ENCODE data around the gene KCNQ2.
A peak's percentile ranks its signal among the peaks of the same experiment; 100 is the strongest.

KCNQ2 gene

DNA sequence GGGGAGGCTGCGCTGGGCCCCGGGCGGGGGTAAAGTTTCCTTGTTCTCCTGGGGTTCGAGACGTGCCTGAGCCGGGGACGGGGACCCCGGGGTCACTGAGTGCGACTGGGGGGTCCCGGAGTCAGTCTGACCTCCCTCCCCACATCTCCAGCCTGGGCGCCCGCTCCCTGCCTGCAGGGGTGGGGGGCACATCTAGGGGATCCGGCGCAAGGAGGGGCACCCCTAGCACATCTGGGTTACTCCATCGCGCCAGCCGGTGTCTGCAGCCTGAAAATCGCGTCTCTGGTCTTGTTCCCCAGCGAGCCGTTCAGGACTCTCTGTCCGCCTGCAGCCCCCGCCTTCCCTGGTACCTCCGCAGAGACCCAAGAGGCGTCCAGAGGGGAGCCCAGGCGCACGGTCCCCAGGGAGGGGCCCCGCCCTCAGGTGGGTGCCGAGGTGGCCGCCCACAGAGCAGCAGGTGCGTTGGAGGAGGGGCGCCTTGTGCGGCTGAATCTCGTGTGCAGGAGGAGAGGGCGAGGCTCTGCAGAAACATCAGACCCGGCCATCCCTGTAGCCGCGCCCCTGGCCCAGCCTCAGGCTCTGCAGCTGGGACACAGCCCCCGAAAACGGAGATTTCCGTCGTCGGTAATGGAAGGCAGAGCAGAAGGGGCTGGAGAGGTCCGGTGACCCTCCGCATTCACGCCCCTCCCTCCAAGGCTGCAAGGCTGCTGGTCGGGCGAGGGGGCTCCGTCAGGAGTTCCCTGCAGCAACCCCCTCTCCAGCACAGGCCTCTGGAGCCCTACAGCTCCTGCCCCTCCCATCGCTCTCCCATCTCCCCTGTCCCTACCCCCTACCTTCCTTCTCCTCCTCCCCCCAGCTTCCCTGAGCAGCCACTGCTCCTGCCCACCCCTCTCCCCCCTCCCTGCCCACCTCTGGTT, 110.7 kb downstream of the KCNQ2 start:
- no peak overlapping the region for H3K27ac ChIP-seq (ENCODE audit: low read depth, low read length)
- H3K9ac ChIP-seq (ENCODE audit: low read length): no peak overlapping the region
- peaks cover 42% of the 10 kb centered on the region for H3K27me3 ChIP-seq (ENCODE audit: control insufficient read depth, insufficient read depth, low read length)
- H3K4me3 ChIP-seq (ENCODE audit: low read depth, low read length): peak overlapping the region; percentile 42
- no peaks in the 10 kb centered on the region for H3K36me3 ChIP-seq (ENCODE audit: control insufficient read depth, insufficient read depth, low read length)
- no peaks in the 10 kb centered on the region for H3K9me3 ChIP-seq (ENCODE audit: control insufficient read depth, insufficient read depth, low read depth, low read length)
- H3K4me1 ChIP-seq (ENCODE audit: control insufficient read depth, insufficient read depth, low read length): peaks cover 13% of the 10 kb centered on the region; the same call in 1 of the 2 replicates

DNA sequence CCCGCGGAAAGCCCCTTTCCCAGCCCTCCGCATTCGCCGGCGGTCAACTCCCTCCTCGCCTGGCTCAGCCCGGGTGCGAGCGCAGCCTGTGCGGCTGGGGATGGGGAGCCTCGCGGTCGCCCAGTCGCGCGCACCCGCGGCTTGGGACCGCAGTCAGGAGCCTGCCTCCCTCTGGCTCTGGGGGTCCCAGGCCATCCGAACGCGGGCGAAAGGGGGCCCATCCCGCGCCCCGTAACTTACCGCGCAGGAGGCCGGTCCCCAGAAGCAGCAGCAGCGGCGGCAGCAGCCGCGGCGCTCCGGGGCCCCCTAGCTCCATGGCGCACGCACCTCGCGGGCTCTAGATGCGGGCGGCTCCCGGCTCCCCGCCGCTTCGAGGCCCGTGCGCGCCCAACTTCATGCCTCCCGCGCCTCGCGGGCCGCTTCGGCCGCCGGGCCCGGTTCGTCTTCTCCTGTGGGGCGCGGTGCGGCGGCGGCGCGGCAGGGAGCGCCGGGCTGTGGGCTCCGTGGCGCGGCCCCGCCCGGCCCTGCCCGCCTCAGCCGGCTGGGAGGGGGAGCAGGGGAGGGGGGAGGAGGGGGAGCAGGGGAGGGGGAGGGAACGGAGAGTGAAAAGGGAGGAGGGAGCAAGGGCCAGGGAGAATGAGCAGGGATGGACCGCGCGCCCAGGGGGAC, 111.5 kb downstream of the KCNQ2 start, which contains the start of gene CHRNA4:
Gene CHRNA4, minus strand, starts transcription at position 500 of the 669 bp plus-strand sequence. Its CDS starts 184 bp downstream, at position 316.
- Histone ChIP-seq H3K36me3 (ENCODE audit: control insufficient read depth, insufficient read depth, low read length) (no peaks in the 10 kb centered on the region), H3K27ac (ENCODE audit: low read depth, low read length) (no peak within 1 kb of the TSS), H3K9me3 (ENCODE audit: control insufficient read depth, insufficient read depth, low read depth, low read length) (no peaks in the 10 kb centered on the region), H3K27me3 (ENCODE audit: control insufficient read depth, insufficient read depth, low read length) (peaks cover 42% of the 10 kb centered on the region), H3K4me3 (ENCODE audit: low read depth, low read length) (peak within 1 kb of the TSS; percentile 57), H3K9ac (ENCODE audit: low read length) (no peak within 1 kb of the TSS), H3K4me1 (ENCODE audit: control insufficient read depth, insufficient read depth, low read length) (peaks cover 13% of the 10 kb centered on the region; the same call in 1 of the 2 replicates)

- Histone ChIP-seq H3K4me3 (ENCODE audit: low read depth, low read length) (peak overlapping the region; percentile 57), H3K27me3 (ENCODE audit: control insufficient read depth, insufficient read depth, low read length) (peaks cover 42% of the 10 kb centered on the region), H3K9ac (ENCODE audit: low read length) (no peak overlapping the region), H3K9me3 (ENCODE audit: control insufficient read depth, insufficient read depth, low read depth, low read length) (no peaks in the 10 kb centered on the region), H3K36me3 (ENCODE audit: control insufficient read depth, insufficient read depth, low read length) (no peaks in the 10 kb centered on the region), H3K27ac (ENCODE audit: low read depth, low read length) (no peak overlapping the region), H3K4me1 (ENCODE audit: control insufficient read depth, insufficient read depth, low read length) (peaks cover 13% of the 10 kb centered on the region; the same call in 1 of the 2 replicates)
These were observed 112.3 kb downstream of the KCNQ2 start for GRCh38 chr20:63359937-63360849.

DNA sequence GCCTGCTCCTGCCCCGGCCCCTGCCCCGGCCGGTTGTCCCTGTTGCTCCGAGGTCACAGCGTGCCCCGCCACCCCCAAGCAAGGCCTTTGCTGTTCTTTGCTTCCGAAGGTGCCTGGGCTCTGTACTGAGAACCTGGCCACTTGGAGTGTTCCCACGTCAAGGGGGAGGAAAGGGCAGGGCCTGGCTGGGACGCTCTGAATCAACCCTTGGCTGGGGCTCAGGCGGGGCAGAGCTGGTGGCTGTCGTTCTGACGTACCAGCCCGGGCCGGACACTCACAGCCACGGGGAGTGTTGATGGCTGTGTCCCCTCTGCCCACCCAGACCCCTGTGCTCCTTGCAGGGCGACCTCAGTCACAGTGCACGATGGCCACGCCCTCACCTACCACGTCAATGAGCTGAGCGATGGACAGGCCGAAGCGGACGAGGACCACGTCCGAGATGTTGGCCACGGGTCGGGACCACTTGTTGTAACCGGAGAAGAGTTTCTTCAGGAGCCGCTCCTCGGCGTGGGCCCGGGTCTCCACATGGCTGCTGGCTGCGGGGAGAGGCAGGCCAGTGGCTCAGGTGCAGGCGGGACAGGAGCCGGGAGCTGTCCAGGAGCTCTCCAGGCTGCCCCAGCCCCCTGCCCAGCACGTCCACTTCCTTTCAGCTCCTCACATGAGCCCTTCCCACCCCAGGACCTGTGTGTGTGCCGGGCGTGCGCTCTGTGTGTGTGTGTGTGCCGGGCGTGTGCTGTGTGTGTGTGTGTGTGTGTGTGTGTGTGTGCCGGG, 113.1 kb downstream of the KCNQ2 start:
- Histone ChIP-seq H3K4me3 (ENCODE audit: low read depth, low read length) (no peak overlapping the region), H3K27me3 (ENCODE audit: control insufficient read depth, insufficient read depth, low read length) (peaks cover 42% of the 10 kb centered on the region), H3K9ac (ENCODE audit: low read length) (no peak overlapping the region), H3K27ac (ENCODE audit: low read depth, low read length) (no peak overlapping the region), H3K9me3 (ENCODE audit: control insufficient read depth, insufficient read depth, low read depth, low read length) (no peaks in the 10 kb centered on the region), H3K36me3 (ENCODE audit: control insufficient read depth, insufficient read depth, low read length) (no peaks in the 10 kb centered on the region), H3K4me1 (ENCODE audit: control insufficient read depth, insufficient read depth, low read length) (peaks cover 13% of the 10 kb centered on the region; the same call in 1 of the 2 replicates)

DNA sequence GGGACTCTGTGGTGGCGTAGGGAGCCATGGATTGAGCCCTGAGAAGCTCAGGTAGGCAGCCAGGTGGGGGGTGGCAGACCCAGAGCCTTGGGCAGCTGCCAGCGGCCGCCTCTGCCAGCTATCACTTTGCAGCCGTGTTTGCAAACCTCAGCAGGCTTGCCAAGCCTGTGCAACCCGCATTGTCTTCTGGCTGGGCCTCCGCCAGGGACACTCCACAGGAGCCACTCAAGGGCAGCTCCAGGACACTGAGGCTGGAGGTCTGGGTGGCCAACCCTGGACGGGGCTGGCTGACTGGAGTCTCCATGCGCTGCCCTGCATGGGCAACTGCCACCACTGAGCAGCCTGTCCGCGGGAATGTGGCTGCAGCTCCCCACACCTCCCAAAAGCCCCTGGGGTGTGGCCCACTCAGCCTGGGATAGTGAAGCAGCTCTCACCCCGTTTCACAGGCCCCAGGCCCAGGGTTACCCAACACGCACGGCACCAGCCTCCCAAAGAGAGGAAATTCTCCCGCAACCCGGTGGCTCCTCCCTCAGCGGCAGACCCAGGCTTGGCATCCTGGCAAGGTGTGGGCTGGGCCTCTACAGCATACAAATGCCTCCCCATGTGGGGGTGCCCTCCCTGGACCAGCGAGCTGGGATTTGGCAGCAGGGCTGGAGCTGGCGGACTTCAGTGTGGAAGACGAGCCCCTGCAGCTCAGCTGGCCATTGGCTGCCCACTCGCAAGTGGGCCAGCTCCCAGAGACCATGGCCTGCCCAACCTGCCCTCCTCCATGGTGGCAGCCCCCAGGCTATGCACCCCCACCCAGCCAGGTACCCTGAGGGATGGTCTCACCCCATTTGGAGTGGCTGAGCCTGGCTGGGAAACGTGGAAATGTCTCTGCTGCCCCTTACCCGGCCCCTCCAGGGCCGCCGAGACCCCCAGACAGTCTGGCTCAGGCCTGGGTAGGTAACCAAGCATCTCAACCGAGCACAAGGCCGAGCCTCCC, 114.2 kb downstream of the KCNQ2 start:
- Histone ChIP-seq H3K4me1 (ENCODE audit: control insufficient read depth, insufficient read depth, low read length) (peaks cover 13% of the 10 kb centered on the region; the same call in 1 of the 2 replicates), H3K27me3 (ENCODE audit: control insufficient read depth, insufficient read depth, low read length) (peaks cover 40% of the 10 kb centered on the region), H3K27ac (ENCODE audit: low read depth, low read length) (no peak overlapping the region), H3K9ac (ENCODE audit: low read length) (no peak overlapping the region), H3K9me3 (ENCODE audit: control insufficient read depth, insufficient read depth, low read depth, low read length) (no peaks in the 10 kb centered on the region), H3K36me3 (ENCODE audit: control insufficient read depth, insufficient read depth, low read length) (no peaks in the 10 kb centered on the region), H3K4me3 (ENCODE audit: low read depth, low read length) (no peak overlapping the region)

DNA sequence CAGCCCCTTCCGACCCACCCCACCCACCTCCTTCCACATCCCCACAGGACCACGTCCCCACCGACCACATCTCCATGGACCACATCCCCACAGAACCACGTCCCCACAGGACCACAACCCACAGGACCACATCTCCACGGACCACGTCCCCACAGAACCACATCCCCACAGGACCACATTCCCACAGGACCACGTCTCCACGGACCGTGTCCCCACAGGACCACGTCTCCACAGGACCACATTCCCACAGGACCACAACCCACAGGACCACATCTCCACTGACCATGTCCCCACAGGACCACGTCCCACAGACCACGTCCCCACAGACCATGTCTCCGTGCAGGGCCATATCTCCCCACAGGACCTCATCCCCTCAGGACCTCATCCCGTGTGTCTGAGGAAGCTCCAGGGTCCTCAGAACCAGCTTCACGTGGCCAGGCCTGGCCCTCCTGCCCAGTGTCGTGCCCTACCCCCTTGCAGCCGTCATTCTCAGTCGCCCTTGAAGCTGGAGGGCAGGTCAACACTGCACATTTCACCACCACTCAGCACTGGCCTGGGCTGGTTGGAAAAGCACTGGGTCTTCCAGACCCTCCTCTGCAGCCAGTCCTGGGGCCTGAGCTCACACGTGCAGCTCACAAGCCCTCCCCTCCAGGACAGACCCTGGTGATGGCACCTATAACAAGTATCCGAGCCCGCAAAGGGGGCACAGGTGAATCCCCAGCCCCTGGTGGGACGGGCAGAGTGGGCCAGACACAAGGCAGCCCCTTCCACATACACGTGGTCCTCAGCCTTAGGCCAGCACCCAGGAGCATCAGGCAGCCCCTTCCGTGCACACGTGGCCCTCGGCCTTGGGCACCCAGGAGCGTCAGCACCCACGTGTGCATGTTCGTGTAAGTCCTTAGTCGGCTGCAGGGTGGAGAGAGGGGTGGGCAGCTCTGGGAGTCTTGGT, 115.2 kb downstream of the KCNQ2 start:
- no peak overlapping the region for H3K9ac ChIP-seq (ENCODE audit: low read length)
- no peaks in the 10 kb centered on the region for H3K36me3 ChIP-seq (ENCODE audit: control insufficient read depth, insufficient read depth, low read length)
- H3K27ac ChIP-seq (ENCODE audit: low read depth, low read length): no peak overlapping the region
- H3K9me3 ChIP-seq (ENCODE audit: control insufficient read depth, insufficient read depth, low read depth, low read length): no peaks in the 10 kb centered on the region
- no peak overlapping the region for H3K4me3 ChIP-seq (ENCODE audit: low read depth, low read length)
- H3K27me3 ChIP-seq (ENCODE audit: control insufficient read depth, insufficient read depth, low read length): peaks cover 29% of the 10 kb centered on the region
- H3K4me1 ChIP-seq (ENCODE audit: control insufficient read depth, insufficient read depth, low read length): peaks cover 6% of the 10 kb centered on the region

DNA sequence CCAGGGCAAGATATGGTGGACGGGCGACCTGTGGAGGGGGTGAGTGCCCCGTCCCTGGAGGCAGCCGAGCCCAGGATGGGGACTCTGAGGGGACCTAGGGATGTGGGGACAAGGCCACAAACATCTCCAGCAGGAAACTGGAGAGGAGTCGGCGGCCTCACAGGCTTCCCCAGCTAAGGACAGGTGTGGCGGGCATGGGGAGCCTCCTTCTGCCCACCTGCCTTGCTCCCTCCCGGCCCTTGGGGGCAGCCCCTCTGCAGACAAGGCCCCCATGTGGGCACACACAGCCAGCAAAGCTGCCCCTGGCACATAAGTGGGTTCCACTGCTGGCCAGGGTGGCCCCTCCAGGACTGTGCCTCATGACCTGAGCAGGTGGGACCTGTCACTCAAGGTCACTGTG, 115.9 kb downstream of the KCNQ2 start:
- Histone ChIP-seq H3K27ac (ENCODE audit: low read depth, low read length) (no peak overlapping the region), H3K4me3 (ENCODE audit: low read depth, low read length) (no peak overlapping the region), H3K4me1 (ENCODE audit: control insufficient read depth, insufficient read depth, low read length) (peaks cover 10% of the 10 kb centered on the region), H3K36me3 (ENCODE audit: control insufficient read depth, insufficient read depth, low read length) (no peaks in the 10 kb centered on the region), H3K9me3 (ENCODE audit: control insufficient read depth, insufficient read depth, low read depth, low read length) (no peaks in the 10 kb centered on the region), H3K9ac (ENCODE audit: low read length) (no peak overlapping the region), H3K27me3 (ENCODE audit: control insufficient read depth, insufficient read depth, low read length) (peaks cover 22% of the 10 kb centered on the region)

DNA sequence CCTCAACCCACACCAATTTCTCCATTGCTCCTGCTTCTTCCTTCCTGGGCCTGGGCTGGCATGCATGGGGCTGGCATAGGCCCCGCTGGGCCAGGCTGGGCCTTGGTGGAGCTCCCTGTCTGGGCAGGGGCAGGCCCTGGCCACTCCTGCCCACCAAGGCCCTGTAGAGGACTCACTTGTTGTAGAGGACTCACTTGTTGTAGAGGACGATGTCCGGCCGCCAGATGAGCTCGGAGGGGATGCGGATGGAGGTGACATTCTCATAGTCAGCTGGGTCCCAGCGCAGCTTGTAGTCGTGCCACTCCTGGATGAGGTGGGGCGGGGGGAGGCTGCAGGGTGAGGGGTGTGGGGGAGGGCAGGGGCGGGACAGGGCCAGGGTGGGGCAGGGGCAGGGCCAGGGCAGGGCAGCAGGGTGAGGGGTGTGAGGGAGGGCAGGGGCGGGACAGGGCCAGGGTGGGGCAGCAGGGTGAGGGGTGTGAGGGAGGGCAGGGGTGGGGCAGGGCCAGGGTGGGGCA, 116.6 kb downstream of the KCNQ2 start:
- Histone ChIP-seq H3K4me3 (ENCODE audit: low read depth, low read length) (no peak overlapping the region), H3K9ac (ENCODE audit: low read length) (no peak overlapping the region), H3K27me3 (ENCODE audit: control insufficient read depth, insufficient read depth, low read length) (peaks cover 17% of the 10 kb centered on the region), H3K4me1 (ENCODE audit: control insufficient read depth, insufficient read depth, low read length) (peaks cover 10% of the 10 kb centered on the region), H3K36me3 (ENCODE audit: control insufficient read depth, insufficient read depth, low read length) (no peaks in the 10 kb centered on the region), H3K9me3 (ENCODE audit: control insufficient read depth, insufficient read depth, low read depth, low read length) (no peaks in the 10 kb centered on the region), H3K27ac (ENCODE audit: low read depth, low read length) (no peak overlapping the region)
